H1 (cell line): ENCODE results near the gene RPS6KA2. TPM values are rescaled to one million over a fixed set of nuclear protein-coding genes. Genes with fewer than 3 reads are reported as not detected.

ENCODE experiments used
- RBBP5 ChIP-seq: IDR thresholded peaks from 2 replicates; pipeline ENCODE4 v1.7.1; 2012; ENCODE audit warnings: low read depth, mild to moderate bottlenecking, inconsistent platforms, low read length, moderate library complexity, borderline replicate concordance
- TEAD4 ChIP-seq: IDR thresholded peaks from 2 replicates; pipeline ENCODE4 v1.6.1; 2012; ENCODE audit warnings: low read depth, low read length, inconsistent platforms, mixed read lengths
- polyA plus RNA-seq, 7 experiments: library from polyadenylated mRNA; depleted of rRNA in 3 of 7; stranded (reverse) in 5 of 7; unstranded in 2 of 7; fragments of >200 nt in 5 of 7; fragments of 200-250 nt in 2 of 7; gene quantifications; 1 replicate in 5 of 7; 2 replicates in 1 of 7; 4 replicates in 1 of 7; pipeline versions ENCODE4 v1.2.1 to v1.2.3, GENCODE V29; 2011 to 2013; ENCODE audit warnings: missing spikeins in 2 of 7, mixed read lengths in 2 of 7
- total RNA-seq: library from RNA; stranded (reverse); fragmentation: NEBNext Ultra II Directional; extraction: Animal tissue kit (Norgen Biotek cat#: 25700); gene quantifications from 2 replicates; pipeline ENCODE4 v1.2.1, GENCODE V29; 2021
- TF ChIP-seq, protein P1 (sequence below), 3 experiments: IDR thresholded peaks; 1 replicate in 2 of 3; 2 replicates in 1 of 3; pipeline versions ENCODE4 v1.5.1 to v1.6.1; 2011; ENCODE audit warnings: low read length in 3 of 3, mild to moderate bottlenecking in 3 of 3, inconsistent platforms in 2 of 3, low read depth in 1 of 3, moderate library complexity in 1 of 3; ENCODE audit not compliant: insufficient read depth in 1 of 3; ENCODE audit errors: control extremely low read depth in 1 of 3

RPS6KA2 gene
- total and polyA plus RNA-seq, 2 of the 8 experiments (the other 6 are each of a cell fraction or from before 2014, with no cell fraction given) = 8.8 to 25.7 TPM

DNA sequence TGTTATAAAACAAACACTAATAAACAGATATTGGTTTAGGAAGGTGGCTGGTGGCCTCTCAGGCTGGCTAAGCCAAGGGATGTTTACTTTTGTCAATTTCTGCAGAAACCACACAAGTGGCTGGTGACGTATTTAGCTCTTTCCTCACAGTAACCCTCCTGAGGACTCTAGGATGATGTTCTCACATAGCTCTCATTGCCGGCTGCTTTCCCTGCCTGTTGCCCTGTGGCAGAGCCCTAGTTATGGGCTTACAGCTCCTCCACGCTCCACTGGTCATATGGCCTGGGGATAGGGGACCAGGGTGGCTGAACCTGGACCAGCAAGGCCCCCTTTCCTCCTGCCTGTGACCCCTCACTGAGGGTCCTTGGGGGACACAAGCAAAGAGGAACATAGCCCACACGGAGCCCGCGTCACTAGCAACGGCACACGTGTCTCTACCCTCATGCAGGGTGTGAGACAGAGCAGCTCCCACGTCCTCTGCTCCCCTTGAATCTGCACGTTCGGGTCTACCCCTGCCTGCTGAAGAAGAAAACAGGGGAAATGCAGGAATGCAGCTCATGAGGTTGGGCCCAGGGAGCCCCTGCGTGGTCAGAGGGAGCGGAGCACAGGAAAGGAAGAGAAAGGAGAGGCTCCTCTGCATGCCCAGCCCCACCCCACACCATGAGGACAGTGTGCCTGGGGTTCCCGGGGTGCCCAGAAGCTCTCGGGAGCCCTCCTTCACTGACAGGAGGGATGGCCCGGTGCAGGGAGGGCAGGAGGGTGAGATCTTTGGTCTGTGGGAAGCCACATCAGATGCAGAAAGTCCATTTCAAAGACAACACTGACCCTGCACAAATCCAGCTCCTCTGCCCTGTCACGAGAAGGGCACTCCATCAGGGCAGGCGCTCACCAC lies 54.4 kb downstream of the RPS6KA2 start (continued):
- TF ChIP-seq, protein P1, sequence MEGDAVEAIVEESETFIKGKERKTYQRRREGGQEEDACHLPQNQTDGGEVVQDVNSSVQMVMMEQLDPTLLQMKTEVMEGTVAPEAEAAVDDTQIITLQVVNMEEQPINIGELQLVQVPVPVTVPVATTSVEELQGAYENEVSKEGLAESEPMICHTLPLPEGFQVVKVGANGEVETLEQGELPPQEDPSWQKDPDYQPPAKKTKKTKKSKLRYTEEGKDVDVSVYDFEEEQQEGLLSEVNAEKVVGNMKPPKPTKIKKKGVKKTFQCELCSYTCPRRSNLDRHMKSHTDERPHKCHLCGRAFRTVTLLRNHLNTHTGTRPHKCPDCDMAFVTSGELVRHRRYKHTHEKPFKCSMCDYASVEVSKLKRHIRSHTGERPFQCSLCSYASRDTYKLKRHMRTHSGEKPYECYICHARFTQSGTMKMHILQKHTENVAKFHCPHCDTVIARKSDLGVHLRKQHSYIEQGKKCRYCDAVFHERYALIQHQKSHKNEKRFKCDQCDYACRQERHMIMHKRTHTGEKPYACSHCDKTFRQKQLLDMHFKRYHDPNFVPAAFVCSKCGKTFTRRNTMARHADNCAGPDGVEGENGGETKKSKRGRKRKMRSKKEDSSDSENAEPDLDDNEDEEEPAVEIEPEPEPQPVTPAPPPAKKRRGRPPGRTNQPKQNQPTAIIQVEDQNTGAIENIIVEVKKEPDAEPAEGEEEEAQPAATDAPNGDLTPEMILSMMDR (IDR thresholded peaks at IDR 0.05; ENCODE audit: control extremely low read depth in 1 of 3, insufficient read depth in 1 of 3, low read depth in 1 of 3, low read length in 3 of 3) = peak in 1 of 3 experiments; percentile 14; a peak in 1 of 4 replicates
- TF ChIP-seq RBBP5 (no peak), TEAD4 (peak; percentile 86)
